ENCODE measurements around the gene FAM217A.
"Not testable (repeated sequence)": the region's sequence is repeated elsewhere in the genome, so short reads cannot be mapped to it uniquely, and the experiment has no call there.

FAM217A gene, protein sequence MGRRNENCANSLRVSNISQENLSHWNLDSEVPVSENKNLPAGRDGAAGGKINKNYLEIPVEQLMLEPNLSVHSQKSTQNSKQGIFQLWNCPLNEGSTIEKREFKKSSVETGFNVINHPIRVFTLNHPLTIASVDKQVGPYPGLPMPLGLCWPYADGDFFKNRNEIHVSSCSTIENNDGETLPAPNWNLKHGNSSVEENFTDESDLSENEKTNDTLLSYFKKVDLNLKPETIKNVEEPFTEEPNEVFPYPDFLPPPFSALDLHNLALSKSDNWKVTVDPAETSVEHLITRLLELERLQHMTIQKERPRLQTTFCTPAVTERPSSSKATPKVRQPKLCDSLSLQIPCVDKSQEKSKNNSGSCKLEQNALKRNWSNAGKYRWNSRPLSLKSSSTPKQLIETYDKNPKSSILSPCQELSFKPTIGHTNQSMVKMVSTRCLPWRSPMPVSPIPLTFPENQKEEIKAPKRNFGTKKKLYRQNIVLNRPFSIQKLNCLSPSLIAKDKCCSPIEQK

DNA sequence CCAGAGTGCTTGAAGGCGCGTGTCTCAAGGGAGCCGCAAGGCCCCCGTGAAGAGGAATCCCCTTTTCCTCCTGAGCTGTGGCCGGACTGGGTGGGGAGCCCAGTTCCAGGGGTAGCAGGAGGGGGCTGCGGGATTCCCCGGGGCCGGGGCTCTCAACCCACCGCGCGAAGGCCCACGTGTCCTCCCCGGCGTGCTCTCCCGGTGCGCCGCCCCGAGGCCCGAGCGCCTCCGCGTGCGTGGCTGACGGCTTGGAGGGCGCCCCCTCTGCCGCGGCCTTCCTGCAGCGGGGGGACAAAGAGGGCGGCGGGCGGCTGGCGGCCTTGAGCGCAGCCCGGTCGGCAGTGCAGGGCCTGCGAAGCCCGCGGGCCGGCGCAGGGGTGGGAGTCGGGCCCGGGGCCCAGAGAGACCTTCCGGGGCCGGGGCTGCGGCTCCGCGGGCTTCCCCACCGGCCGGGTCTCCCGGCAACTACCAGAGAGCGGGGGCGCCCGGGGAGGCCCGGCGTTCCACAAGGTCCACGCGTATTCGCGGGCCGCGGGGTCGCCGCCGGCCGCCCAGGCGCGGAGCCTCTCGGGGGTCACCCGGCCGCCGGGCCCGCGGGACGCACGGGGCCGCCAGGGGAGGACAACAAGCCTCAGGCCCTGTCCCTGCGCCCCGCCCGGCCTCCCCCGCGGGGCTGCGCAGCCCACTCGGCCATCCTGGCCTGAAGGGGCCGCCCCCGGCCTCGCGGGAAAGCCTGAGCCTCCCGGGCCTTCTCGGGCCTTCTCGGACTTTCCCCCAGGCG lies at the start of gene FAM217A:
Gene FAM217A (minus strand): TSS at position 447 of the 781 bp plus-strand sequence. CDS start 1,723 bp downstream, outside the sequence.
- no peak for DNase-seq (ENCODE audit: low read depth, low spot score)

DNA sequence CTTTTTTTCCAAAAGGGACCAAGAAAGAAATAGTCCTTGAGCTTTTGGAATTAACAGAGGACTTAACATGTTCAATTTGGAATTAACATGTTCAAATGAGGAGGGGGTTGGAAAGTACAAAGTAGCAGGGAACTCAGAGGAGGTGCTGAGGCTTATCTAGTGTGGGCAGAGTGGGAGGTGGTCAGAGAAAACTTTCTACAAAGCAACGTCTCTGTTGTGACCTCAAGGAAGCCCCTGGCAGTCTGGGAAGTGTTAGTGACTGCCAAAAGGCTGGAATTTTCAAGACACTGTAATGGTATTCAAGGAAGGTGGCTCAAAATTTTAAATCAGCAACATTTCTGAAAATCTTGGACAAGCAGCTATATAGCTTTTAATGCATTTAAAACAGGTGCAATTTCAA lies 49.1 kb upstream of the FAM217A start:
- DNase-seq (ENCODE audit: low read depth, low spot score): no peak

DNA sequence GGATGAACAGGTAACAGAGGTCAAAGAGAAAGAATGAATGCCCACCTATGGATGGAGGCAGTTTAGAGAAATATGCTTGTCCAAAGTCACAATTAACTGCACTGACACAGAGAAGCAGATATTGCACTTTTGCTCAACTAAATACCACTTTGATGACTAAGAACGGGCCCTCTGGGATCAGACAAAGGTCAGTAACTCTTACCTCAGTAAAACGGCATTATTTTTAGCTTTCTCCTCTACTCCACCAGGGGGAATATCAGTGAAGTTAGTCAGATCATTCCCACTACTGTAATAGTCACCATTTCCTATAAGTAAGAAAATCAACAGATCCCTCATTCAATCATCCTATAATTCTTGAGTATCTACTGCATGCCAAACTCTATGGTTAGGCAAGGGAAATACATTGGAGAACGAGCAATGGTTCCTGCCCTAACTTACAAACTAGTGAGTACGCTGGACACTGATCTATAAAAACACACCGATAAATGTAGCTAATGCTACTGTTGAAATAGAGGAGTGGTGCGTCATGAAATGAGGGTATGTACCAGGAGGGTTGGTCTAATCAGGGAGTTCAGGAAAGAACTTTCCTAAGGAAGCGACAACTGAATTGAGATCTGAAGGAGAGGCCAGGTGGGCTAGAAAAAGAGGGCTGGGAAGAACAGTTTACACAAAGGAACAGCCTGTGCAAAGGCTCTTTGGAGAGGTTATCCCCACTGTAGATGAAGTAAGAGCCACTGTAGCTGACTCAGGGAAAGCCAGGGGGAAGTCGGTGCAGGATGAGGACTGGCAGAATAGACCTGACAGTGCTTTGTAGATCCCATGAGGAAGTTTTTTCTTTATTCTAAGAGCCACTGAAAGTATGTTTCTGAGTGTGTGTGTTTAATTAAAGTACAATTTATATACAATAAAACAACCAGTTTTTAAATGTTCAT lies 47.3 kb upstream of the FAM217A start:
- no peak for DNase-seq (ENCODE audit: low read depth, low spot score)

- no peak for DNase-seq (ENCODE audit: low read depth, low spot score)
Observed at GRCh38 chr6:4125500-4125899, 46.6 kb upstream of the FAM217A start.

DNA sequence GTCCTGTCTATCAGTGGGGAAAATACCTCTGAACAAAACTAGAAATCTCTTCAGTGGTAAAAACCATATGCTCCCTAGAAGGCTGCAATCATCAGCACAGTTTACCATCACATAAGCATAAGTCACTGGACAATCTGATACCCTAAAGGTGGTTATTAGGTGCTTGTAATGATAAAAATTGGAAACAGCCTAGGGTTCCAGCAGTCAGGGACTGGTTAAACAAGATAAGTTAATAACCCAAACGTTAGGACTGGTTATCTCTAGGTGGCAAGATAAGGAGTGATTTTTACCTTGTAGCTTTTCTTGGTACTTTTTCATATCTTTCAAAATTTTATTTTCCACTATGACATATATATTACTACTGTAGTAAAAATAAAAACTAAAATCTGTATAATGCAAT lies 45.4 kb upstream of the FAM217A start:
- DNase-seq (ENCODE audit: low read depth, low spot score): no peak

- no peak for DNase-seq (ENCODE audit: low read depth, low spot score)
Observed at GRCh38 chr6:4115741-4116140, 36.8 kb upstream of the FAM217A start.

- DNase-seq (ENCODE audit: low read depth, low spot score): no peak
Observed at GRCh38 chr6:4114123-4114522, 35.2 kb upstream of the FAM217A start.

DNA sequence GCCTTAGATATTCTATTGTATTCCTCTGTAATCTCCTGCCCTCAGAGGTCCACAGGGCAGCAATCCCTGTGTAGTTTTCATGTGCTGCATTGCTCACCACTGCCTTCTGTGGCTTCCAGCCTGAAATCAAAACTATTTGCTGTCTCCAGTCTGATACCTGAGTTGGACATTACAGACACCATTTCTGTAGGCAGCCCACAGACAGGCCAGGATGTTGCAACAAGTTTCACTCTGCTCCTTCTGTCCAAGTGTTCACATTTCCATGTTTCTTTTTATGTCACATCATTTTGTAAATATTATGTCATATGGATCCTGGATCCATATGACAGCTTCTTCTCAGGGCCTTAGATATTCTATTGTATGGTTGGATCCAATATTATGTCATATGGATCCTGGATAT lies 34.7 kb upstream of the FAM217A start:
- DNase-seq (ENCODE audit: low read depth, low spot score): no peak

- no peak for DNase-seq (ENCODE audit: low read depth, low spot score)
Observed at GRCh38 chr6:4112366-4112765, 33.4 kb upstream of the FAM217A start.

DNA sequence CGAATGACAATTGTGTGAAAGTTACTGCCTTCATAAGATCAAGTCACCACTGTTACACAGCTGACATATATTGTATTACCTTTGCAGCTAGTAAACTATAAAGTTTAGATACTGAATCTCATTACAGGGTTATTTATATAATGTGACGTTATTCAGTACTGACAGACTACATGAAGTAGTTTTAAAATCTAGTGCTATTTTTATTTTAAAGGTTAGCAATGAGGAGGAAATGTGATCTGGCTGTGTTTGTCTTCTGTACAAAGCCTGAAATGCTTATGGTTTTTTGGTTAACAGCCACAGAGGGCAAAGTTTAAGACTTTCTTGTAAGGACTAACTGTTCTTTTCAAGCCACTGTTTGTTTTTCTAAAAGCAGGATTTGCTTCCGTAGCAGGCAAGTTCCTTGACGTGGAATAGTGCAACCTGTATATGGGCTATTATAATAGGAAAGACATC lies 30.5 kb upstream of the FAM217A start:
- DNase-seq (ENCODE audit: low read depth, low spot score): not testable (repeated sequence)

GRCh38 chr6:4108561-4109093 lies 29.7 kb upstream of the FAM217A start:
- no peak for DNase-seq (ENCODE audit: low read depth, low spot score)

DNA sequence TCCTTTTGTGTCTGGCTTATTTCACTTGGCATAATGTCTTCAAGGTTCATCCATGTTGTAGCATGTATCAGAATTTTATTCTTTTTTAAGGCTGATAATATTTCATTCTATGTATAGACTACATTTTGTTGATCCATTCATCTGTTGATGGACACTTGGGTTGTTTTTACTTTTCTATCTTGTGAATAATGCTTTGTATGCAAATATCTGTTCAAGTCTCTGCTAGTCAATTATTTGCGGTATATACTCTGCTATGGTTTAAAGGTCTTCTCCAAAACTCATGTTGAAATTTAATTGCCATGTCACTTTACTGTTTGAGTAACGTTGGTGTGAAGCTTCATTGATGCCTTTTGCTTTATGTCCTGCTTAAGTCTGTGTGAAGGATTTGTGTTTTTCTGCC lies 28.9 kb upstream of the FAM217A start:
- no peak for DNase-seq (ENCODE audit: low read depth, low spot score)

DNA sequence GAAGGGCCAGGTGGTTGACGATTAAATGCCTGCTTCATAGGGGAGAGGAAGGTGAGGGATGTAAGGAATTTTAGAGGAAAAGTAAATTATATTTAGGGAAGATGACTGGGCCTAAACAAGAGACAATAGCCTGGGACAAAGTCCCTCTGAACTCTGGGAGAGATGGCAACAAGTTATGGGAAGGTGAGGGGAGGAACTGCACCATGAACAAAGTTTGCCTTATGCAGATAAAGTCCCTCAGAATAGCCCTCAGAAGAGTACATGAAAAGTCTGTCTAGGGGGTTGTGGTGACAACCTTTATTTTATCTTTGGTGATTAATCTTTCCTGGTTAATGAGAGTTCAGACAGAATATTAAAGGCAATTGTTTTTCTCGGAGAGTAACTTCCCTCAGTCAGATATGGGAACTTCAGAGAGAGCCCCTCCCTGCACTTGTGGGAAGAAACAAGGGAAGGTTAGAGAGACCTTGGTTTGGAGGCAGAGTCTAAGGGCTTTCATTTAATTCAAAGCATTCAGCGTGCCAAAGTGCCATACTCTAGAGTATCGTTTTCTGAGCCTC lies 27.1 kb upstream of the FAM217A start:
- DNase-seq (ENCODE audit: low read depth, low spot score): no peak

DNA sequence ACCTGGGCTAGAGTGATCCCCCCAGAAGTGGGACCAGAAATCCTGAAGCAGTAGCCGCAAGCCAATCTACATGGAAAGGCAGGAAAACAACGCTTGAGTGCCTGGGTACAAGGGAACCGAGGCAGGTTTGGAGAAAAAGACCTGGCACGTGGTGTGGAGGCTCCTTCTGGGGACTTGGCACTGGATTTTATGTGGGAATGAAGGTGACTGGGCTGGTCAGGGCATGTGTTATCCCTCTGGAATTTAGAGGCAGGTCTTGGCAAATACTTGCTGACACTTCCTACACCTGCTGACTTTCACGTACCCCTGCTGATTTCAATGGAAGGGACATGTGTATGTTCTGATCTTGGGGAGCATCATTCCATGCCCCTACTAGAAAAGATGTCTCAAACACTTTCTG lies 25.0 kb upstream of the FAM217A start:
- DNase-seq (ENCODE audit: low read depth, low spot score): no peak

DNA sequence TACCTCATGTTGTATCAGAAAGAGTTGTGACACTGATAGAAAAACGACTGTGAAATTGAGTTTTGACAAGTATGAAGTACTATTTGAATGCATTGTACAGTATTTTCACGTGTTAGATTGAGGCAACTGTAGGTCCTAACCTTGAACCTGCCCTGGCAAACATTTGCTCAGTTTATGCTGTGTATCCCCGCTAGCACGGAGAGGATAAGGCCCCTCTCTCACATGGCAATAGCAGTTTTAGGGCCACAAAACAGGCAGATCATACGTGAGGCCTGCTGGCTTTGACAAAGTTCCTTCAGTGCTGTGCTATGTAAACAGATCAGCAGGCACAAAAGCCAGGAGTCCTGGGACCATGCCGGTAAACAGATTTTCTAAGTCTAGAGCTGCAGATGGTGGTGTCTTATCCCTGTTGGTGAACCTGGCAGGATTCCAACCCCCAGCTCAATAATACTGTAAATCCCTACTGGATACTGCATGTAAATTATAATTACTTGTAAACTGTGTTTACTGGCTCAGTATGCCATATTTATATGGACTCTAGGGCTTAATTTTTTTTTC lies 23.8 kb upstream of the FAM217A start:
- DNase-seq (ENCODE audit: low read depth, low spot score): no peak

DNA sequence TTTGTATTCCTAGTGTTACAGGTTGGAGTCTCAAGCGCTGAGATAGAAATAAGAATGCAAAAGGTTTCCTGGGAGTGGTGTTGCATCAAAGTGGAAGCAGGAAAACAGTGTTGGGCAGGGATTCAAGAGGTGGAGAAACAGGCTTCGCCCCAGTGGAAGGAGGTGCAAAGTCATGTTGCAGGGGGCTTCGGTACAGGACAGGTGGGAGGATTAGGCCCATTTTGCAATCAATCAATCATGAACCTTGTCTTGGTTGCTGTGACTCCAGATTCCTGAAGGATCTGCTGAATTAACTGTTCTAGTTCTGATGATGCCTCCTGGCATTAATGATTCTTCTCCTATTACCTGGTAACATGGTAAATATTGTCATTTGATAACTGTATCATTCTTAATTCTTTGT lies 22.4 kb upstream of the FAM217A start:
- DNase-seq (ENCODE audit: low read depth, low spot score): no peak

- DNase-seq (ENCODE audit: low read depth, low spot score): no peak
Observed at GRCh38 chr6:4100655-4101054, 21.7 kb upstream of the FAM217A start.

DNA sequence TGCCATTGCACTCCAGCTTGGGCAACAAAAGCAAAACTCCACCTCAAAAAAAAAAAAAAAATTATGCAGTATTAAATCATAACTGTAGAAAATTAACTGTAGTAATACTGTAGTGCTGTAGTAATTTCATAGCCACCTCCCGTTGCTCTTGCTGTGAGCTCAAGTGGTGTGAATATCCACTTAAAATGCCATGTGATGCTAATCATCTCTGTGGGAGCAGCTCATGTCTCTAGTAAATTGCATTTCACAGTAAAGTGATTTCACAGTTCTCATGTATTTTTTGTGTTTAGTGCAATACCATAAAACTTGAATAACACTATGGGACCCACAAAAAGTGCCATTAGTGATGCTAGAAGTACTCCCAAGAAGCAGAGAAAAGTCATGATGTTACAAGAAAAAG lies 14.4 kb upstream of the FAM217A start:
- DNase-seq (ENCODE audit: low read depth, low spot score): no peak

- no peak for DNase-seq (ENCODE audit: low read depth, low spot score)
Observed at GRCh38 chr6:4091941-4092340, 13.0 kb upstream of the FAM217A start.

GRCh38 chr6:4090043-4090442 lies 11.1 kb upstream of the FAM217A start:
- DNase-seq (ENCODE audit: low read depth, low spot score): not testable (repeated sequence)

- DNase-seq (ENCODE audit: low read depth, low spot score): no peak
Observed at GRCh38 chr6:4088704-4089103, 9.8 kb upstream of the FAM217A start.

Measured in activated naive CD8-positive, alpha-beta T cell treated with anti-CD3 and anti-CD28 coated beads, Interleukin-2, amount 50 U/mL, for 16 hours (primary cell).